ENCODE measurements around the gene PIGB. TPM values are rescaled to one million over a fixed set of nuclear protein-coding genes. Genes with fewer than 3 reads are reported as not detected.
"Not testable (repeated sequence)": the region's sequence is repeated elsewhere in the genome, so short reads cannot be mapped to it uniquely, and the experiment has no call there.

The PIGB gene
- total RNA-seq, 2 donors from 2014 or later: 13.0 to 15.3 TPM

GRCh38 chr15:55389264-55389607 is 70.2 kb downstream of the PIGB start:
- TF ChIP-seq CTCF (IDR thresholded peaks at IDR 0.05) (no peak), POLR2AphosphoS5 (IDR thresholded peaks at IDR 0.05) (no peak), POLR2A (IDR thresholded peaks at IDR 0.05) (no peak)
- no peak for DNase-seq (ENCODE audit: low spot score)
- H3K27me3 ChIP-seq (replicated peaks; ENCODE audit: insufficient read depth): no peaks in the 10 kb centered on the region
- H3K9me3 ChIP-seq: no peaks in the 10 kb centered on the region
- H3K4me1 ChIP-seq (replicated peaks): no peaks in the 10 kb centered on the region
- H3K4me3 ChIP-seq: no peak overlapping the region
- H3K27ac ChIP-seq: no peak overlapping the region
- no peaks in the 10 kb centered on the region for H3K36me3 ChIP-seq
- intact Hi-C loops (cut with DNase I): no loop called here

GRCh38 chr15:55394694-55395093 is 75.7 kb downstream of the PIGB start:
- no peaks in the 10 kb centered on the region for H3K36me3 ChIP-seq
- H3K27me3 ChIP-seq (replicated peaks; ENCODE audit: insufficient read depth): no peaks in the 10 kb centered on the region
- H3K4me1 ChIP-seq (replicated peaks): no peaks in the 10 kb centered on the region
- H3K9me3 ChIP-seq: no peaks in the 10 kb centered on the region
- TF ChIP-seq POLR2AphosphoS5 (IDR thresholded peaks at IDR 0.05): no peak
- no peak for TF ChIP-seq CTCF (IDR thresholded peaks at IDR 0.05)
- TF ChIP-seq POLR2A (IDR thresholded peaks at IDR 0.05): no peak
- no peak overlapping the region for H3K27ac ChIP-seq
- WGBS: 90% methylated on average over 1 of the region's 1 CpG
- DNase-seq (ENCODE audit: low spot score): no peak
- no peak overlapping the region for H3K4me3 ChIP-seq
- intact Hi-C loops (cut with DNase I): no loop called here

GRCh38 chr15:55398243-55398642 is 79.2 kb downstream of the PIGB start:
- Histone ChIP-seq H3K9me3 (no peaks in the 10 kb centered on the region), H3K27ac (no peak overlapping the region), H3K36me3 (no peaks in the 10 kb centered on the region), H3K4me1 (replicated peaks) (no peaks in the 10 kb centered on the region), H3K27me3 (replicated peaks; ENCODE audit: insufficient read depth) (no peaks in the 10 kb centered on the region), H3K4me3 (no peak overlapping the region)
- no peak for TF ChIP-seq CTCF (IDR thresholded peaks at IDR 0.05)
- TF ChIP-seq POLR2AphosphoS5 (IDR thresholded peaks at IDR 0.05): no peak
- no peak for TF ChIP-seq POLR2A (IDR thresholded peaks at IDR 0.05)
- DNase-seq (ENCODE audit: low spot score): no peak
- 96% methylated on average over 5 of the region's 5 CpGs for WGBS
- intact Hi-C loops (cut with DNase I): no loop called here

- intact Hi-C loops (cut with DNase I): loop anchor here (10.0 kb wide), 1 partner anchor 185 kb away; the partner anchor contains the start of gene PYGO1
- WGBS: 92% methylated on average over 8 of the region's 8 CpGs
- not testable (repeated sequence) for H3K4me1 ChIP-seq (replicated peaks); H3K36me3 ChIP-seq; H3K4me3 ChIP-seq; DNase-seq (ENCODE audit: low spot score); H3K9me3 ChIP-seq; H3K27me3 ChIP-seq (replicated peaks; ENCODE audit: insufficient read depth); H3K27ac ChIP-seq
These were observed 81.0 kb downstream of the PIGB start for GRCh38 chr15:55400050-55400449.

GRCh38 chr15:55401786-55402246 is 82.8 kb downstream of the PIGB start:
- H3K36me3 ChIP-seq: no peaks in the 10 kb centered on the region
- intact Hi-C loops (cut with DNase I): loop anchor here (10.0 kb wide), 1 partner anchor 183 kb away; the partner anchor contains the start of gene PYGO1
- H3K9me3 ChIP-seq: no peaks in the 10 kb centered on the region
- no peaks in the 10 kb centered on the region for H3K27me3 ChIP-seq (replicated peaks; ENCODE audit: insufficient read depth)
- 84% methylated on average over 1 of the region's 1 CpG for WGBS
- H3K27ac ChIP-seq: no peak overlapping the region
- no peaks in the 10 kb centered on the region for H3K4me1 ChIP-seq (replicated peaks)
- no peak overlapping the region for H3K4me3 ChIP-seq
- no peak for DNase-seq (ENCODE audit: low spot score)
- no peak for TF ChIP-seq CTCF (IDR thresholded peaks at IDR 0.05)
- no peak for TF ChIP-seq POLR2AphosphoS5 (IDR thresholded peaks at IDR 0.05)
- no peak for TF ChIP-seq POLR2A (IDR thresholded peaks at IDR 0.05)
